HG03039 (cell line): Measurements from ENCODE around the gene SH3RF3.

Source experiments
- ATAC-seq: cut with Tn5 transposase; IDR thresholded peaks from one replicate; pipeline ENCODE4 v1.9.1; 2021; ENCODE audit warnings: mild to moderate bottlenecking, moderate library complexity; ENCODE audit not compliant: unreplicated experiment

The SH3RF3 gene

GRCh38 chr2:109322111-109322510 lies 193.1 kb downstream of the SH3RF3 start:
- no peak for ATAC-seq

GRCh38 chr2:109322641-109323040 lies 193.6 kb downstream of the SH3RF3 start:
- no peak for ATAC-seq

GRCh38 chr2:109324861-109325260 lies 195.9 kb downstream of the SH3RF3 start:
- no peak for ATAC-seq

- ATAC-seq, result no peak
These were observed 196.6 kb downstream of the SH3RF3 start for GRCh38 chr2:109325570-109325969.

GRCh38 chr2:109326306-109326705 lies 197.3 kb downstream of the SH3RF3 start:
- ATAC-seq, result no peak

- ATAC-seq, result no peak
These were observed 201.1 kb downstream of the SH3RF3 start for GRCh38 chr2:109330056-109330455.

- ATAC-seq, result no peak
These were observed 202.1 kb downstream of the SH3RF3 start for GRCh38 chr2:109331081-109331480.

- no peak for ATAC-seq
These were observed 203.2 kb downstream of the SH3RF3 start for GRCh38 chr2:109331896-109332848.

- no peak for ATAC-seq
These were observed 203.9 kb downstream of the SH3RF3 start for GRCh38 chr2:109332880-109333279.

- ATAC-seq, result no peak
These were observed 204.6 kb downstream of the SH3RF3 start for GRCh38 chr2:109333414-109334210.

GRCh38 chr2:109335631-109336176 lies 206.7 kb downstream of the SH3RF3 start:
- no peak for ATAC-seq

GRCh38 chr2:109336296-109336695 lies 207.3 kb downstream of the SH3RF3 start:
- no peak for ATAC-seq

- no peak for ATAC-seq
These were observed 208.2 kb downstream of the SH3RF3 start for GRCh38 chr2:109337221-109337620.

GRCh38 chr2:109339519-109339966 lies 210.5 kb downstream of the SH3RF3 start:
- no peak for ATAC-seq

GRCh38 chr2:109340381-109340780 lies 211.4 kb downstream of the SH3RF3 start:
- ATAC-seq, result no peak

GRCh38 chr2:109341355-109342255 lies 212.6 kb downstream of the SH3RF3 start:
- no peak for ATAC-seq

GRCh38 chr2:109342256-109342850 lies 213.3 kb downstream of the SH3RF3 start:
- ATAC-seq, result no peak

- ATAC-seq, result no peak
These were observed 213.9 kb downstream of the SH3RF3 start for GRCh38 chr2:109342930-109343329.

GRCh38 chr2:109343460-109343859 lies 214.5 kb downstream of the SH3RF3 start:
- ATAC-seq, result no peak

- ATAC-seq, result no peak
These were observed 215.3 kb downstream of the SH3RF3 start for GRCh38 chr2:109344270-109344805.
